HG03045 (cell line): Measurements from ENCODE around the gene ZSCAN2.

Experiments
- ATAC-seq: cut with Tn5 transposase; IDR thresholded peaks from one replicate; pipeline ENCODE4 v1.9.1; 2021; ENCODE audit warnings: mild to moderate bottlenecking, moderate library complexity; ENCODE audit not compliant: unreplicated experiment

Gene ZSCAN2

GRCh38 chr15:84598250-84598649, 2.6 kb upstream of the ZSCAN2 start:
- no peak for ATAC-seq

- ATAC-seq, result no peak
Observed at GRCh38 chr15:84598993-84599392, 1.8 kb upstream of the ZSCAN2 start.

GRCh38 chr15:84599906-84600305, 903 bp upstream of the ZSCAN2 start:
- no peak for ATAC-seq

- peak; percentile 8 for ATAC-seq
Observed at GRCh38 chr15:84600331-84600686, 500 bp upstream of the ZSCAN2 start.

GRCh38 chr15:84601555-84601838, 688 bp downstream of the ZSCAN2 start:
- ATAC-seq, result no peak

GRCh38 chr15:84603630-84604379, 3.0 kb downstream of the ZSCAN2 start:
- no peak for ATAC-seq

GRCh38 chr15:84604826-84605553, 4.2 kb downstream of the ZSCAN2 start:
- no peak for ATAC-seq

- ATAC-seq, result no peak
Observed at GRCh38 chr15:84605554-84605882, 4.7 kb downstream of the ZSCAN2 start.

GRCh38 chr15:84606653-84607120, 5.9 kb downstream of the ZSCAN2 start:
- no peak for ATAC-seq

- no peak for ATAC-seq
Observed at GRCh38 chr15:84608707-84609284, 8.0 kb downstream of the ZSCAN2 start.

GRCh38 chr15:84609818-84610525, 9.2 kb downstream of the ZSCAN2 start:
- ATAC-seq, result no peak

GRCh38 chr15:84611631-84612030, 10.8 kb downstream of the ZSCAN2 start:
- ATAC-seq, result no peak

- no peak for ATAC-seq
Observed at GRCh38 chr15:84616235-84616634, 15.4 kb downstream of the ZSCAN2 start.

- ATAC-seq, result no peak
Observed at GRCh38 chr15:84620626-84621025, 19.8 kb downstream of the ZSCAN2 start.

GRCh38 chr15:84621358-84621979, 20.7 kb downstream of the ZSCAN2 start:
- ATAC-seq, result no peak

GRCh38 chr15:84624359-84624758, 23.6 kb downstream of the ZSCAN2 start:
- no peak for ATAC-seq

- no peak for ATAC-seq
Observed at GRCh38 chr15:84625123-84625522, 24.3 kb downstream of the ZSCAN2 start.

GRCh38 chr15:84629033-84629432, 28.2 kb downstream of the ZSCAN2 start:
- ATAC-seq, result no peak

- no peak for ATAC-seq
Observed at GRCh38 chr15:84631706-84632272, 31.0 kb downstream of the ZSCAN2 start.

GRCh38 chr15:84633311-84634227, 32.8 kb downstream of the ZSCAN2 start:
- ATAC-seq, result peak; percentile 55
